Osteoblast (primary cell): Measurements from ENCODE around the gene ZNF622. TPM values are rescaled to one million over a fixed set of nuclear protein-coding genes. Genes with fewer than 3 reads are reported as not detected.
A peak's percentile ranks its signal among the peaks of the same experiment; 100 is the strongest.

Source experiments
- DNase-seq: peaks from one replicate; pipeline ENCODE4 v3.0.0; 2011; ENCODE audit warnings: low spot score, mixed read lengths; ENCODE audit not compliant: insufficient read length; ENCODE audit errors: missing footprints
- H2AFZ ChIP-seq: 2 replicates; pipeline ENCODE4 v1.6.0; 2011; ENCODE audit warnings: mild to moderate bottlenecking, low read length
- H3K27ac ChIP-seq: 2 replicates; pipeline ENCODE4 v1.5.1; 2011; ENCODE audit warnings: mild to moderate bottlenecking, low read depth, low read length, moderate library complexity
- H3K27me3 ChIP-seq: 2 replicates; pipeline ENCODE4 v1.6.0; 2012; ENCODE audit warnings: mild to moderate bottlenecking, control low read depth, inconsistent platforms, low read length, moderate library complexity; ENCODE audit not compliant: insufficient read depth
- H3K36me3 ChIP-seq: 2 replicates; pipeline ENCODE4 v1.5.1; 2011; ENCODE audit warnings: mild to moderate bottlenecking, low read length, control low read depth, moderate library complexity; ENCODE audit not compliant: insufficient read depth
- H3K4me1 ChIP-seq: 2 replicates; pipeline ENCODE4 v1.5.1; 2011; ENCODE audit warnings: mild to moderate bottlenecking, low read length, control low read depth, moderate library complexity; ENCODE audit not compliant: insufficient read depth
- H3K4me2 ChIP-seq: 2 replicates; pipeline ENCODE4 v1.6.0; 2011; ENCODE audit warnings: mild to moderate bottlenecking, low read length; ENCODE audit not compliant: insufficient read depth
- H3K4me3 ChIP-seq: fragments of 200-600 bp; sonication (generic); 3 replicates; pipeline ENCODE4 v1.5.1; 2012; ENCODE audit warnings: mild to moderate bottlenecking, low read length, inconsistent platforms; ENCODE audit not compliant: insufficient read depth
- H3K79me2 ChIP-seq: 2 replicates; pipeline ENCODE4 v1.6.0; 2012; ENCODE audit warnings: mild to moderate bottlenecking, low read length, control low read depth, inconsistent platforms; ENCODE audit not compliant: insufficient read depth
- H3K9me3 ChIP-seq: 2 replicates; pipeline ENCODE4 v1.5.1; 2011; ENCODE audit warnings: low read depth, low read length, control low read depth
- H4K20me1 ChIP-seq: 2 replicates; pipeline ENCODE4 v1.6.0; 2012; ENCODE audit warnings: mild to moderate bottlenecking, low read length, control low read depth; ENCODE audit not compliant: insufficient read depth
- CTCF ChIP-seq: IDR thresholded peaks from 2 replicates; pipeline ENCODE4 v1.5.1; 2011; ENCODE audit warnings: mild to moderate bottlenecking, low read depth, low read length, moderate library complexity; ENCODE audit errors: extremely low read depth
- total RNA-seq: library from RNA; depleted of rRNA; stranded (reverse); fragments of >200 nt; gene quantifications from 2 replicates; pipeline ENCODE4 v1.2.3, GENCODE V29; 2012

Gene ZNF622
- total RNA-seq, 1 donor: 69.8 TPM

- peak overlapping the region; percentile 97 for H3K4me3 ChIP-seq
- H2AFZ ChIP-seq: no peak overlapping the region
- H3K4me2 ChIP-seq: peak overlapping the region; percentile 93
- H4K20me1 ChIP-seq: peaks cover 30% of the 10 kb centered on the region
- peaks cover 36% of the 10 kb centered on the region for H3K36me3 ChIP-seq
- peaks cover 59% of the 10 kb centered on the region for H3K4me1 ChIP-seq
- peaks cover 83% of the 10 kb centered on the region for H3K79me2 ChIP-seq
- no peak for DNase-seq
- H3K27me3 ChIP-seq: no peaks in the 10 kb centered on the region
- H3K27ac ChIP-seq: peak overlapping the region; percentile 80
- H3K9me3 ChIP-seq: no peaks in the 10 kb centered on the region
- no peak for TF ChIP-seq CTCF
Measured at GRCh38 chr5:16464231-16464630, 1.4 kb downstream of the ZNF622 start.

- H4K20me1 ChIP-seq: peaks cover 24% of the 10 kb centered on the region
Measured at GRCh38 chr5:16461782-16462181, 3.8 kb downstream of the ZNF622 start.

GRCh38 chr5:16461026-16461425 lies 4.6 kb downstream of the ZNF622 start:
- TF ChIP-seq CTCF: no peak
- no peak for DNase-seq
- Histone ChIP-seq H3K9me3 (no peaks in the 10 kb centered on the region), H3K36me3 (peaks cover 58% of the 10 kb centered on the region), H3K4me1 (peaks cover 63% of the 10 kb centered on the region), H3K4me2 (peak overlapping the region; percentile 54), H4K20me1 (peaks cover 24% of the 10 kb centered on the region), H3K79me2 (peaks cover 85% of the 10 kb centered on the region), H3K27ac (peak overlapping the region; percentile 40), H3K4me3 (peak overlapping the region; percentile 17), H2AFZ (no peak overlapping the region), H3K27me3 (no peaks in the 10 kb centered on the region)

More at GRCh38 chr5:16461782-16462181, 3.8 kb downstream of the ZNF622 start:
- H3K27ac ChIP-seq: peak overlapping the region; percentile 40
- peak; percentile 84 for DNase-seq
- peak overlapping the region; percentile 17 for H3K4me3 ChIP-seq
- peaks cover 56% of the 10 kb centered on the region for H3K36me3 ChIP-seq
- peaks cover 62% of the 10 kb centered on the region for H3K4me1 ChIP-seq
- no peak overlapping the region for H2AFZ ChIP-seq
- H3K4me2 ChIP-seq: peak overlapping the region; percentile 54
- H3K79me2 ChIP-seq: peaks cover 87% of the 10 kb centered on the region
- no peak for TF ChIP-seq CTCF
- no peaks in the 10 kb centered on the region for H3K9me3 ChIP-seq
- no peaks in the 10 kb centered on the region for H3K27me3 ChIP-seq

- no peaks in the 10 kb centered on the region for H3K27me3 ChIP-seq
- H3K36me3 ChIP-seq: peaks cover 67% of the 10 kb centered on the region
- H3K4me3 ChIP-seq: no peak overlapping the region
- H4K20me1 ChIP-seq: peaks cover 18% of the 10 kb centered on the region
- peaks cover 68% of the 10 kb centered on the region for H3K4me1 ChIP-seq
- H3K27ac ChIP-seq: no peak overlapping the region
- TF ChIP-seq CTCF: no peak
- no peaks in the 10 kb centered on the region for H3K9me3 ChIP-seq
- H3K79me2 ChIP-seq: peaks cover 85% of the 10 kb centered on the region
- no peak overlapping the region for H2AFZ ChIP-seq
- DNase-seq: no peak
- H3K4me2 ChIP-seq: no peak overlapping the region
Measured at GRCh38 chr5:16459451-16459850, 6.1 kb downstream of the ZNF622 start.
